ENCODE results near the gene RNF212.
"Not testable (repeated sequence)": the region's sequence is repeated elsewhere in the genome, so short reads cannot be mapped to it uniquely, and the experiment has no call there.

Gene RNF212

GRCh38 chr4:1062419-1062818 is 50.9 kb downstream of the RNF212 start:
- no peak for DNase-seq

GRCh38 chr4:1061760-1062159 is 51.6 kb downstream of the RNF212 start:
- no peak for DNase-seq

GRCh38 chr4:1061056-1061700 is 52.2 kb downstream of the RNF212 start:
- no peak for DNase-seq

GRCh38 chr4:1060621-1061020 is 52.7 kb downstream of the RNF212 start:
- DNase-seq: no peak

GRCh38 chr4:1060121-1060520 is 53.2 kb downstream of the RNF212 start:
- DNase-seq: no peak

- no peak for DNase-seq
Observed at GRCh38 chr4:1058997-1059665, 54.2 kb downstream of the RNF212 start.

GRCh38 chr4:1058198-1058996 is 55.0 kb downstream of the RNF212 start:
- no peak for DNase-seq

GRCh38 chr4:1057403-1057745 is 56.0 kb downstream of the RNF212 start:
- DNase-seq: no peak

GRCh38 chr4:1056671-1057402 is 56.5 kb downstream of the RNF212 start:
- no peak for DNase-seq

- peak; percentile 90 for DNase-seq
Observed at GRCh38 chr4:1055721-1056590, 57.4 kb downstream of the RNF212 start.

GRCh38 chr4:1055243-1055701 is 58.1 kb downstream of the RNF212 start:
- DNase-seq: not testable (repeated sequence)

- not testable (repeated sequence) for DNase-seq
Observed at GRCh38 chr4:1054696-1055242, 58.6 kb downstream of the RNF212 start.

- DNase-seq: not testable (repeated sequence)
Observed at GRCh38 chr4:1053891-1054290, 59.5 kb downstream of the RNF212 start.

- no peak for DNase-seq
Observed at GRCh38 chr4:1053080-1053661, 60.2 kb downstream of the RNF212 start.

GRCh38 chr4:1052231-1052671 is 61.1 kb downstream of the RNF212 start:
- DNase-seq: no peak

- no peak for DNase-seq
Observed at GRCh38 chr4:1051472-1051871, 61.9 kb downstream of the RNF212 start.

GRCh38 chr4:1050486-1051213 is 62.7 kb downstream of the RNF212 start:
- DNase-seq: no peak

- DNase-seq: no peak
Observed at GRCh38 chr4:1049591-1049905, 63.8 kb downstream of the RNF212 start.

GRCh38 chr4:1048773-1049590 is 64.4 kb downstream of the RNF212 start:
- DNase-seq: peak; percentile 47
